ENCODE data around the gene ZNF366.

Gene ZNF366

DNA sequence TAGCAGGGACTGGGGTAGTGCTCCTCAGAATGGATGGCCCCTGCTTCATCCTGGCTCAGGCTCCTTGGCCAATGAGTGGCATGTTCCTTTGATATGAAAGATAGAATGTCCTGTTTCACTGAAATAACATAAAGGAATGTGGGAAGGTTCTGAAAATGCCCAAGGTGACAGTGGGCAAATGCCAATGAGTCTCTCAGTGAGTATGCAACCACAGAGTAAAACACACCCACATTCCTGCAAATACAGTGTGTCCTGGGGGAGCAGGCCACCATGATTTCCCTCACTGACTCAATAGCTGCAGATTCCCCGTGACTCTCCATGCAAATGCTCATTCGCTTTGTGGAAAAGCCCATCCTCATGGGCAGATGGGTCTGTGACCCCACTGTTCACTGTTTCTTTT, 36.4 kb downstream of the ZNF366 start:
- peak overlapping the region; percentile 42; the same call in 1 of the 2 replicates for H3K27ac ChIP-seq
- peak; percentile 79 for DNase-seq (ENCODE audit: low spot score)
- ChIA-PET CTCF (no interaction called here), POLR2A (ENCODE audit: low non-redundant PET) (no interaction called here)
- TF ChIP-seq, protein P1, sequence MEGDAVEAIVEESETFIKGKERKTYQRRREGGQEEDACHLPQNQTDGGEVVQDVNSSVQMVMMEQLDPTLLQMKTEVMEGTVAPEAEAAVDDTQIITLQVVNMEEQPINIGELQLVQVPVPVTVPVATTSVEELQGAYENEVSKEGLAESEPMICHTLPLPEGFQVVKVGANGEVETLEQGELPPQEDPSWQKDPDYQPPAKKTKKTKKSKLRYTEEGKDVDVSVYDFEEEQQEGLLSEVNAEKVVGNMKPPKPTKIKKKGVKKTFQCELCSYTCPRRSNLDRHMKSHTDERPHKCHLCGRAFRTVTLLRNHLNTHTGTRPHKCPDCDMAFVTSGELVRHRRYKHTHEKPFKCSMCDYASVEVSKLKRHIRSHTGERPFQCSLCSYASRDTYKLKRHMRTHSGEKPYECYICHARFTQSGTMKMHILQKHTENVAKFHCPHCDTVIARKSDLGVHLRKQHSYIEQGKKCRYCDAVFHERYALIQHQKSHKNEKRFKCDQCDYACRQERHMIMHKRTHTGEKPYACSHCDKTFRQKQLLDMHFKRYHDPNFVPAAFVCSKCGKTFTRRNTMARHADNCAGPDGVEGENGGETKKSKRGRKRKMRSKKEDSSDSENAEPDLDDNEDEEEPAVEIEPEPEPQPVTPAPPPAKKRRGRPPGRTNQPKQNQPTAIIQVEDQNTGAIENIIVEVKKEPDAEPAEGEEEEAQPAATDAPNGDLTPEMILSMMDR (conservative IDR thresholded peaks at IDR 0.05; ENCODE audit: low read depth) = no peak

DNA sequence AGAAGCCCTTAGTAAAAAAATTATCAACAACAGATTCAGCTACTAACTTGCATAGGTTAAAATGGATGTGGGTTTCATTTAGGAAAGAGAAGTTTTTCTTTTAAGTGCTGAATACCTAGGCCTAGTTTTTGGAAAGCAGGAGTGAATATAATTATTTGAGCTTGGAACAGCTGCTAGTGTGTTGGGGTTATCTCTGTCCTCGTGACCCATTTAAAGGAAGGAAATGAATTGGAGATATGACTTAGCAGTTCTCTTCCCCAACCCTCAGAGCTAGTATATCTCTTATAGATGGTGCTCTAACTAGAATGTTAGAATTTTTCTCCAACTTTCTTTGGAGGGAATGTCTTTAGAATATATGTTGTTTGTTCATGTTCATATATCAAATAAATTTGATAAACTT, 38.6 kb downstream of the ZNF366 start:
- ChIA-PET POLR2A (ENCODE audit: low non-redundant PET) (no interaction called here), CTCF (no interaction called here)
- no peak for DNase-seq (ENCODE audit: low spot score)
- no peak overlapping the region for H3K27ac ChIP-seq
- TF ChIP-seq, protein P1 (conservative IDR thresholded peaks at IDR 0.05; ENCODE audit: low read depth) = no peak

DNA sequence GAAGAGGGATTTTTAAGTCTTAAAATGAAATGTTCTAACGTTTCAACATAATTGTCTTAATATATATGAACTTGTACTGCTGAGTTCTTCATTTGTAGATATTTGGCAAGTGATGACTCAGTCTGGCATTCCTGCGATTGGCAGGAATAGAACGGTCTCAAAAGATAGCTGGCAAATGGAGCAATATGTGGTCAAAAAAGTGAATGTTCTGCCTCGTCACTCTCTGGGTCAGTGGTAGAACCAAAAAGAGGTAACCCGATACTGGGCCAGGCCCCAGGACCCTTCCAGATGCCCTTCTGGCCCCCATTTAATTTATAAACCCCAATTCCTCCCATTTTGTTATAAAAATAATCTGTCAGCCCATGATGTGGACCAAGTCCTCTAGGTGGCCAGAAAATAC, 39.2 kb downstream of the ZNF366 start:
- CTCF ChIA-PET = no interaction called here
- TF ChIP-seq, protein P1 (conservative IDR thresholded peaks at IDR 0.05; ENCODE audit: low read depth) = no peak
- H3K27ac ChIP-seq = peak overlapping the region; percentile 28; the same call in 1 of the 2 replicates
- DNase-seq (ENCODE audit: low spot score) = peak; percentile 77
- POLR2A ChIA-PET (ENCODE audit: low non-redundant PET) = no interaction called here

DNA sequence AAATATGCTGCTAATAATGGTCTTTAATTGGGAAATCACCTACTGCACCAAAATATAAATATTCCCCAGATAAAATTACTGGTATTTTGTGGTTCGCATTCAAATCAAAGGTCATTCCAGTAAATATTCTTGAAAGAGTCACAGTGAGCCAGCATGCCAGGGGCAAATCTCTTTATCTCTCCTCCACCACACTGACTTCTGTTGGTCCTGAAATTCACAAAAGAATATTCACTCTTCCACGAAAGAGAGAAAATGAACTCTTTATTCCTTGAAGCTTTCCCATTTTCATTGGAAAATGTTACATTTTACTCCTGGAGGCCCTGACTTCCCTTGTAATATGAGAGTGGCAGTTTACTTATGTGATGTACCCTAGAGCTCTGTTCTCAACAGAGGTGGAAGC, 39.7 kb downstream of the ZNF366 start:
- DNase-seq (ENCODE audit: low spot score) = no peak
- ChIA-PET POLR2A (ENCODE audit: low non-redundant PET) (no interaction called here), CTCF (interaction anchor here (0.7 kb wide), 1 partner anchor 19 kb away, joined by 7 read pairs; no protein-coding TSS in a partner anchor)
- TF ChIP-seq, protein P1 (conservative IDR thresholded peaks at IDR 0.05; ENCODE audit: low read depth) = no peak
- H3K27ac ChIP-seq = no peak overlapping the region

DNA sequence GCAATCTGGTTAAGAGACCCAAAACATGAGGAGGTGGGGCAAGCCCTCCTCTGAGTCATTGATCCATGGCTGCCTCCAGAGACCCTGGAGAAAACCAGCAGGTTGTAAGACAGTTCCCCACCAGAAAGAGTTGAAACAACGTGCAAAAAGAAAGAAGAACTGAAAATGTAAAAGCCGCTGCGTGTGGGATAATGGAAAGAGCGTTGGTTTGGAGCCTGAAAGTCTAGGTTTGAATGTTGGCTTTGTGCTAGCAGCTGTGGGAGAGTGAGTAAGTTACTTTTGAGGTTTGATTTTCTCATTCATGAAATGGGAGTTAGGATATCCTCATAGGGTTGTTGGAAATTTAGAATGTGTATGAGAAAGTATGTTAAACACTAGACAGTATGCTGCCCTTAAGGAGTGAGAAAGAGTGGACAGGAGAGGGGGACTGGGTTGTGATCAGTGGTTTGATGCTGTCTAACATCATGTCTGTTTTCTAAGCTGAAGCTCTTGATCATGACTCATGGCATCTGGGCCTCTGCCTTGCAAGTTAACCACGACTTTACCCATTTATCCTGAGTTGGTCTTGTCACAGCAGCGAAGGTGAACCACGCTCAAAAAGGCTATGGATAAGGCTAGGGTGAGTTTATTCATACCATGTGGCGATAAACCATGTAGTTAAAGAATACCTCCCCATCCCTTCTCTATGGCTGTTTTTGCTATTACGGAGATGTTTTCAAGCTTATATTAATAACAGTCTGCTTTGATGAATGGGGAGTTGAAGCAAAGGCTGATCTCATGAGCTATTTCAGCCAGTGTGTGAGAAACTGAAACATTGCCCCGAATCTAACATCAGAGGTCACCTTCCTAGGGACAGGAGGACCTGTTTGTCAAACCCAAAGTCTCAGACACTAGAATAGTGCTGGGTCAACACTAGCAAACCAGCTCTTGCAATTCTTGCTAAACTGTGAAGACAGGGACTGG, 41.3 kb downstream of the ZNF366 start:
- no peak overlapping the region for H3K27ac ChIP-seq
- CTCF ChIA-PET = interaction anchor here (0.6 kb wide), 1 partner anchor 17 kb away, joined by 3 read pairs; no protein-coding TSS in a partner anchor
- TF ChIP-seq, protein P1 (conservative IDR thresholded peaks at IDR 0.05; ENCODE audit: low read depth) = no peak
- POLR2A ChIA-PET (ENCODE audit: low non-redundant PET) = interaction anchor here (0.6 kb wide), 1 partner anchor 74 kb away, joined by 13 read pairs; no protein-coding TSS in a partner anchor
- no peak for DNase-seq (ENCODE audit: low spot score)

DNA sequence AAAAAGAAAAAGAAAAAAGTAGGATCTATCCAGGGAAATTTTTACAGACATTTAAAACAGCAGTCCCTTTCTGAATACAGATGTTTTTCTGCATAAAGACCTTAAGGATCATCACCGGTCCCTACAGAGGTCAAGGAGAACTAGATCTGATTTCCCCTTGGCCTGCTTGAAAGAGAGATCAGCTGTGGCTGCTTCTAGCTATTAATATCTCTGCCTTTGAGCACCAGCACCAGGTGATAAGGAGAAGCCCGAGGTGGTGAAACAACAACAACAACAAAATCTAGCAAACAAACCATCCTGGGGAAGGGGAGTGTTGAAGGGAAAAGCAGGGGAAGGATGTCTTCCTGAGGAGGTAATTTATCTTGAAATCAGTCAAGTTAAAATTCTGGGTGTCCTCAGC, 42.1 kb downstream of the ZNF366 start:
- TF ChIP-seq, protein P1 (conservative IDR thresholded peaks at IDR 0.05; ENCODE audit: low read depth) = no peak
- no peak for DNase-seq (ENCODE audit: low spot score)
- H3K27ac ChIP-seq = peak overlapping the region; percentile 85
- CTCF ChIA-PET = no interaction called here
- POLR2A ChIA-PET (ENCODE audit: low non-redundant PET) = no interaction called here

Measured in RWPE1 (cell line).